AG04449 (cell line): Measurements from ENCODE around the gene MGRN1.

Experiments used
- CTCF ChIA-PET: fragments of 350-600 bp; formaldehyde crosslinking; extraction: SDS; loops from one replicate; lab custom pipeline; 2021; ENCODE audit warnings: antibody characterized with exemption; lab: Yijun Ruan, JAX
- POLR2A ChIA-PET: fragments of 400-600, 350-600 bp; formaldehyde crosslinking; extraction: SDS; loops from one replicate; lab custom pipeline; 2020; ENCODE audit warnings: antibody characterized with exemption, inconsistent platforms; lab: Yijun Ruan, JAX
- DNase-seq: peaks from one replicate; pipeline ENCODE4 v3.0.0-alpha.2; 2010; ENCODE audit warnings: low read depth, low spot score
- H3K4me3 ChIP-seq: 2 replicates; pipeline ENCODE4 v1.5.1; 2011; ENCODE audit warnings: low read depth, mild to moderate bottlenecking, control low read depth, low read length
- CTCF ChIP-seq: IDR thresholded peaks from one replicate; pipeline ENCODE4 v1.5.1; 2011; ENCODE audit warnings: mild to moderate bottlenecking, moderate library complexity, low read length, control low read depth, inconsistent platforms; ENCODE audit not compliant: insufficient read depth; ENCODE audit errors: missing control alignments

MGRN1 gene

GRCh38 chr16:4625560-4626159 is 1.0 kb downstream of the MGRN1 start:
- TF ChIP-seq CTCF: no peak
- POLR2A ChIA-PET: interaction anchor here (0.9 to 2.8 kb wide), 2 partner anchors 10 to 12 kb away, joined by 4 to 11 read pairs; no protein-coding TSS in a partner anchor
- H3K4me3 ChIP-seq: peak overlapping the region; percentile 88
- CTCF ChIA-PET: interaction anchor here (1.1 to 4.7 kb wide), 9 partner anchors 9 to 330 kb away, joined by 4 to 40 read pairs (median 6); no protein-coding TSS in a partner anchor
- DNase-seq: no peak

- ChIA-PET CTCF (interaction anchor here (1.1 to 4.7 kb wide), 6 partner anchors 8 to 329 kb away, joined by 5 to 40 read pairs (median 8); no protein-coding TSS in a partner anchor), POLR2A (interaction anchor here (2.8 kb wide), 1 partner anchor 10 kb away, joined by 11 read pairs; no protein-coding TSS in a partner anchor)
- TF ChIP-seq CTCF: no peak
- peak overlapping the region; percentile 88 for H3K4me3 ChIP-seq
- no peak for DNase-seq
Measured at GRCh38 chr16:4626396-4626795, 1.8 kb downstream of the MGRN1 start.

- ChIA-PET POLR2A (no interaction called here), CTCF (interaction anchor here (2.1 kb wide), 1 partner anchor 12 kb away, joined by 9 read pairs; no protein-coding TSS in a partner anchor)
Measured at GRCh38 chr16:4628283-4628682, 3.7 kb downstream of the MGRN1 start.

GRCh38 chr16:4631444-4631843 is 6.8 kb downstream of the MGRN1 start:
- TF ChIP-seq CTCF: no peak
- no peak for DNase-seq
- POLR2A ChIA-PET: interaction anchor here (0.5 kb wide), 1 partner anchor 98 kb away, joined by 3 read pairs; no protein-coding TSS in a partner anchor
- no peak overlapping the region for H3K4me3 ChIP-seq
- CTCF ChIA-PET: interaction anchor here (1.8 kb wide), 1 partner anchor 19 kb away, joined by 6 read pairs; no protein-coding TSS in a partner anchor

More at GRCh38 chr16:4628283-4628682, 3.7 kb downstream of the MGRN1 start:
- TF ChIP-seq CTCF: no peak
- DNase-seq: no peak
- H3K4me3 ChIP-seq: no peak overlapping the region

GRCh38 chr16:4633910-4634635 is 9.4 kb downstream of the MGRN1 start:
- ChIA-PET CTCF (interaction anchor here (0.8 to 4.4 kb wide), 7 partner anchors 9 to 124 kb away, joined by 3 to 40 read pairs (median 4); partner anchors contain the start of gene MGRN1), POLR2A (no interaction called here)
- TF ChIP-seq CTCF: no peak
- no peak for DNase-seq
- no peak overlapping the region for H3K4me3 ChIP-seq

GRCh38 chr16:4634768-4635167 is 10.1 kb downstream of the MGRN1 start:
- POLR2A ChIA-PET: no interaction called here
- CTCF ChIA-PET: interaction anchor here (0.8 to 4.4 kb wide), 4 partner anchors 9 to 35 kb away, joined by 3 to 40 read pairs (median 8); partner anchors contain the start of gene MGRN1
- no peak for TF ChIP-seq CTCF

More at GRCh38 chr16:4634768-4635167, 10.1 kb downstream of the MGRN1 start:
- no peak for DNase-seq
- H3K4me3 ChIP-seq: no peak overlapping the region
